ENCODE data around the gene NLRC5. TPM values are rescaled to one million over a fixed set of nuclear protein-coding genes. Genes with fewer than 3 reads are reported as not detected.

The NLRC5 gene
- polyA plus RNA-seq, 1 experiment: 19.2 TPM

- ChIA-PET CTCF (interaction anchor here (2.6 kb wide), 1 partner anchor 9 kb away, joined by 13 read pairs; no protein-coding TSS in a partner anchor), POLR2A (no interaction called here)
- no peaks in the 10 kb centered on the region for H3K36me3 ChIP-seq (ENCODE audit: control insufficient read depth, insufficient read depth, low read length)
- H3K27me3 ChIP-seq (ENCODE audit: control insufficient read depth, insufficient read depth, low read length): no peaks in the 10 kb centered on the region
- TF ChIP-seq CTCF (IDR thresholded peaks at IDR 0.05; ENCODE audit: insufficient read depth, low read depth, low read length): no peak
- no peak overlapping the region for H3K4me3 ChIP-seq (ENCODE audit: low read depth, low read length)
- DNase-seq (ENCODE audit: low read depth): no peak
These were observed 28.0 kb upstream of the NLRC5 start for GRCh38 chr16:56961386-56961785.

- ChIA-PET CTCF (interaction anchor here (1.3 to 2.6 kb wide), 2 partner anchors 9 to 11 kb away, joined by 3 to 13 read pairs; no protein-coding TSS in a partner anchor), POLR2A (no interaction called here)
- no peak for DNase-seq (ENCODE audit: low read depth)
- Histone ChIP-seq H3K36me3 (ENCODE audit: control insufficient read depth, insufficient read depth, low read length) (no peaks in the 10 kb centered on the region), H3K4me3 (ENCODE audit: low read depth, low read length) (no peak within 1 kb of the TSS), H3K27me3 (ENCODE audit: control insufficient read depth, insufficient read depth, low read length) (no peaks in the 10 kb centered on the region)
- TF ChIP-seq CTCF (IDR thresholded peaks at IDR 0.05; ENCODE audit: insufficient read depth, low read depth, low read length): no peak
These were observed 27.5 kb upstream of the NLRC5 start, which contains the start of gene CETP for GRCh38 chr16:56961851-56962281. Gene CETP, plus strand, starts transcription at chr16:56961950. Its CDS starts 30 bp downstream, at chr16:56961980.

- ChIA-PET POLR2A (interaction anchor here (0.6 kb wide), 1 partner anchor 158 kb away, joined by 3 read pairs; no protein-coding TSS in a partner anchor), CTCF (interaction anchor here (0.8 to 2.8 kb wide), 14 partner anchors 11 to 128 kb away, joined by 3 to 19 read pairs (median 4); partner anchors contain the start of gene CPNE2)
- TF ChIP-seq CTCF (IDR thresholded peaks at IDR 0.05; ENCODE audit: insufficient read depth, low read depth, low read length): peak; percentile 65
These were observed 24.9 kb upstream of the NLRC5 start for GRCh38 chr16:56964243-56965148.

GRCh38 chr16:56965149-56966092 is 23.9 kb upstream of the NLRC5 start:
- ChIA-PET POLR2A (interaction anchor here (0.6 kb wide), 1 partner anchor 67 kb away, joined by 8 read pairs; no protein-coding TSS in a partner anchor), CTCF (interaction anchor here (0.7 to 2.8 kb wide), 12 partner anchors 12 to 127 kb away, joined by 3 to 19 read pairs (median 4); partner anchors contain the start of gene CPNE2)
- no peak for DNase-seq (ENCODE audit: low read depth)
- Histone ChIP-seq H3K27me3 (ENCODE audit: control insufficient read depth, insufficient read depth, low read length) (no peaks in the 10 kb centered on the region), H3K4me3 (ENCODE audit: low read depth, low read length) (no peak overlapping the region), H3K36me3 (ENCODE audit: control insufficient read depth, insufficient read depth, low read length) (no peaks in the 10 kb centered on the region)
- TF ChIP-seq CTCF (IDR thresholded peaks at IDR 0.05; ENCODE audit: insufficient read depth, low read depth, low read length): no peak

More at GRCh38 chr16:56964243-56965148, 24.9 kb upstream of the NLRC5 start:
- Histone ChIP-seq H3K4me3 (ENCODE audit: low read depth, low read length) (no peak overlapping the region), H3K27me3 (ENCODE audit: control insufficient read depth, insufficient read depth, low read length) (no peaks in the 10 kb centered on the region), H3K36me3 (ENCODE audit: control insufficient read depth, insufficient read depth, low read length) (no peaks in the 10 kb centered on the region)
- peak; percentile 53 for DNase-seq (ENCODE audit: low read depth)

Data from BJ (cell line).